ENCODE measurements around the gene LAMTOR5. TPM values are rescaled to one million over a fixed set of nuclear protein-coding genes. Genes with fewer than 3 reads are reported as not detected.
"Not testable (repeated sequence)": the region's sequence is repeated elsewhere in the genome, so short reads cannot be mapped to it uniquely, and the experiment has no call there.

The LAMTOR5 gene
- total RNA-seq, 2 experiments from 2014 or later: 127 to 128 TPM

DNA sequence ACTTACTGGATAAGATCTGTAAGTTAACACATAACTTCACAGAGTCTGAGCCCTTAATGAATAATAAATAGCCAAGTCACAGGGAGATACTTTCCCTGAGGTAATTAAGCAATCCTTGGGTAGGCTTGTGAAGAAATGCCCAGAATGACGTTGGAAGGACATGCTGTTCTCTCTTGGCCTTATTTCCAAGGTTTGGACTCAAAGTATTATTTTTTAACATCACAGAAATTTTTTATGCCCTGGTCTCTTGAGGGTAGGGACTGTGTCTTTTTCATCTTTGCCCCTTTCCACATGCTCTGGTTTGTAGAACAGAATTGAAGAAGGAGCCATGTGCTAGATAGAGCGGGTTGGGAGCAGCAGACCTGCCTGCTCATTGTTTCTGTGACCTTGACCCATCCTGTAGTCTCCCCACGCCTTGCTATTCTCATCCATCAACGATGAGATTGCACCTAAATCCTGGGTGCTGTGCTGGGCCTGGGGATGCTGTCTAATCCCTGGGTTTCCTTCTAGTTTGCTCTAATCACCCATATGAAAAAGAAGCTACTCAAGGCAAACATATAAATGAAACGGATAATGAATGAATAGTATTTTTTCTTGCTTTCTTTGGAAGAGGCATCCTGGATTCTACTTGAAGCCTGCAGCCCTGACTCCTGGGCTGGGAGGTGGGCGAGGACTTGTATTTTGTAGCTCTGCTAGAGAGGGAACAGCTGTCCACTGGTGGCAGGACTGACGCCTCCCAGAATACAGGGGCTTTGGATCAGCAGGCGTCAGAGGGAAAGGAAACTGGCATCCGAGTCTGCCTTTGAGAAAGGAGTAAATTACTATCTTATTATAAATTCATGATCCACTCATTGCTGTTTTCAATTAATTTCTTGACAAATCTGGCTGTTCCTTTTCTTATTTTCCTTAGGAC, 17.5 kb upstream of the LAMTOR5 start:
- CTCF ChIA-PET: interaction anchor here (1.0 to 1.4 kb wide), 2 partner anchors 35 to 218 kb away, joined by 3 to 4 read pairs; no protein-coding TSS in a partner anchor
- Mint-ChIP-seq H3K4me1 (peaks cover 31% of the 10 kb centered on the region), H3K36me3 (ENCODE audit: low read depth) (no peaks in the 10 kb centered on the region), H3K9me3 (no peaks in the 10 kb centered on the region), H3K27ac (no peak overlapping the region), H3K4me3 (no peak overlapping the region), H3K27me3 (peaks cover 11% of the 10 kb centered on the region)
- POLR2A ChIA-PET: no interaction called here
- no peak for DNase-seq

DNA sequence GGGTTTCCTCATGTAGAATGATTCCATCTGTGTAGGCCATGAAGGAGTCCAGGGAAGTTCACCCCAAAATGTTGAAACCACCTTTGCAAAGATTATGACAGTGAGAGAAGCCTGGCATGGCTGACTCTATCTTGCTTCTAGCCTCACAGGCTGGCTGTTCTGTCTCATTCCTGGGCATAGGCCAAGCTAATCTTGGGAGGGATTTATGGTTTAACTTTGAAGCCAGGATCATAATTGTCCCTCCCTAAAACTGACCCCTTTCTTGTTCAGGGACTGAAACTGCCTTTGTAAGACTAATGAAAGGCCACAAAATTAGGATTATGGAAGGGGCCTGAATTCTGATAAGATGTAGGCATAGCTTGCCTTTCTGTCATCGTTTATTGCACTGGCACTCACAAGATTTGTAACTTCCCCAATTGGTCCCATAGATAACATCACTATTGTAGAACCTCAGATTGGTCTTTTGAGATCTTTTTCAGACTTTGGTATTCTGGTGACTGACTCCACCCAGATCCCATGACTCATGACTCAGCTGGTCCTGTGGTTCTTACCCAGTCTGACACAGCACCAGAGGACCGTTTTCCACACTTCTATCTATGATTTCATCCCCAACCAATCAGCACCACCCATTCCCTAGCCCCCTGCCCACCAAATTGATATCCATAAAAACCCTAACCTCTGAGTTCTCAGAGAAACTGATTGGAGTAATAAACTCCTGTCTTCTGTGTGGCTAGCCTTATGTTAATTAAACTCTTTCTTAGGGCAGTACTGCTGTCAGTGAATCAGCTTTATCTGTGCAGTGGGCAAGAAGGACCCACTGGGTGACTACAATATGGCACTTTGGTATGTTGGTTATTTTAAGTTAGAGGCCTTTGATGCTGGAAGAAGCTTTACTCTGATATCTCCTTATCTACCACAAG, 13.6 kb upstream of the LAMTOR5 start:
- Mint-ChIP-seq H3K36me3 (ENCODE audit: low read depth) (no peaks in the 10 kb centered on the region), H3K4me3 (no peak overlapping the region), H3K9me3 (no peaks in the 10 kb centered on the region), H3K27ac (no peak overlapping the region), H3K27me3 (peaks cover 11% of the 10 kb centered on the region), H3K4me1 (peaks cover 28% of the 10 kb centered on the region)
- DNase-seq: peak; percentile 46
- POLR2A ChIA-PET: interaction anchor here (1.0 to 1.4 kb wide), 4 partner anchors 10 to 366 kb away, joined by 3 to 5 read pairs (median 4); partner anchors contain the start of genes LAMTOR5 and RBM15
- CTCF ChIA-PET: interaction anchor here (1.0 to 4.1 kb wide), 6 partner anchors 9 to 214 kb away, joined by 3 to 26 read pairs (median 10); no protein-coding TSS in a partner anchor

DNA sequence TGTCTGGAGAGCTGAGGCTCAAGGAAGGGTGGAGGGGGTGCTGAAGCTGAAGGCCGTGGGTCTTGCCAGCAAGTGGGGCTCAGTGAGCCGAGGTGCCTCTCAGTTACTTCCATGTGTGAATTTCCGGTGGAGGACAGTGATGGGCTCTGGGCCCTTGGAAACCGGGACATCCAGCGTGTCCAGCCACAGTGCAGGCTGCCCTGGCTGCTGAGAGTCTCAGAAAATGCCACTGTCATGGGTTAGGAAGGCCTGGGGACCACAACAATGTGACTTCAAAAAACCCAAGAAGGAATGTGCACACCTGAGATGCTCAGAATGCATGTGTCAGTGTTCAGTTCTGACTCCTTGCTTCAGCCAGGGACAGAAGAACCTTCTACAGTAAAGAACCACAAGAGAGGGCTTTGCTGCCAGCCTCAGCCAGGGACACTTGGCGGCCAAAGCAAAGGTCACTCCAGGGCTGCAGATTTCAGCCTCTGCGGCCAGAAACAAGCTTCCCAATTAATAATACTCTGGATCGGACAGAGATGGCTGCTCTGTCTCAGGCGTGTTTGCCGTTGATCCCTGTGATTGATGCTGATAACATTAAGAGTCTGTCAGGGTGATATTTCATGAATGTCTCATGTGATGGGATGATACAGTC, 12.6 kb upstream of the LAMTOR5 start:
- Mint-ChIP-seq H3K9me3 (no peaks in the 10 kb centered on the region), H3K27ac (no peak overlapping the region), H3K4me1 (peaks cover 26% of the 10 kb centered on the region), H3K27me3 (peaks cover 8% of the 10 kb centered on the region), H3K4me3 (no peak overlapping the region), H3K36me3 (ENCODE audit: low read depth) (no peaks in the 10 kb centered on the region)
- no peak for DNase-seq
- CTCF ChIA-PET: interaction anchor here (1.2 to 4.1 kb wide), 4 partner anchors 8 to 82 kb away, joined by 3 to 26 read pairs (median 10); no protein-coding TSS in a partner anchor
- POLR2A ChIA-PET: interaction anchor here (1.3 to 1.4 kb wide), 2 partner anchors 12 to 81 kb away, joined by 5 read pairs; partner anchors contain the start of genes LAMTOR5 and RBM15

DNA sequence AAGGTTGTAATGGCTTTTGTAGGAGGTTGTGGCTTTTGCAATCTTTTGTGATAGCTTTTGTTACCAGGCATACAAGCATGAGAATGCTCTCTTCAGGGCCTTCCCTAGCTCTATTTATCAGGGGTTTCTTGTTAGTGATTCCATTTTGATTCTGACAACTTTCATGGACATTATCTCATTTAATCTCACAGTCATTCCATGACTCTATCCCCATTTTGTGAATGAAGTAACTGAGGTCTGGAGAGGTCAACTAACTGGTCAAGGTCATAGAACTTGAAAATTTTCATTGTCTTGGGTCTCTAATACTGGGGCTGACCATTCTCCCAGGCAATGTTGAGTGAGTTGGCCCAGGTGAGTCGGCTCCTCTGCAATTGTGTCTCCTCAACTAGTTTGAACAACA, 11.2 kb upstream of the LAMTOR5 start:
- CTCF ChIA-PET: interaction anchor here (11.2 kb wide), 1 partner anchor 42 kb away, joined by 188 read pairs; no protein-coding TSS in a partner anchor
- Mint-ChIP-seq H3K27me3 (peaks cover 3% of the 10 kb centered on the region), H3K4me3 (no peak overlapping the region), H3K27ac (no peak overlapping the region), H3K4me1 (peaks cover 22% of the 10 kb centered on the region), H3K36me3 (ENCODE audit: low read depth) (no peaks in the 10 kb centered on the region), H3K9me3 (no peaks in the 10 kb centered on the region)
- POLR2A ChIA-PET: no interaction called here
- no peak for DNase-seq

DNA sequence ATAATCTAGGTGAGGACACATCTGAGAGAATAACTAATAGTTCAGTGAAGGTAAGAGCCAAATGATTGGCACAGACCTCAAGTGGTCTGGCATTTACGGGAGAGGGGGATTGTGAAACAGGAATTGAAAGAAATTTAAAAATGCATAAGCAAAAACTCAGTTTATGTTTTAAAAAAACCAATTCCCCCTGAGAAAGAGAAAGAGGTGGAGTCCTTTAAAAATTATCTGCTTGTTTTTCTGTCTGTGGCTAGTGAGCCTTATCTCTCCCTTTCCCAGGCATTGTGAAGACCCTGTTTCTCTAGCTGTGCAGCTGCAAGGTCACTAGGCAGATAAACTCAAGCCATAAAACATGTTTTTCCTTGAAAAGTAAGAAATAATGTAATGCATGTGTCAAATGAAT, 5.6 kb upstream of the LAMTOR5 start:
- ChIA-PET POLR2A (interaction anchor here (1.0 to 7.9 kb wide), 2 partner anchors 74 to 210 kb away, joined by 3 to 94 read pairs; partner anchors contain the start of gene RBM15), CTCF (interaction anchor here (0.6 to 11.2 kb wide), 18 partner anchors 9 to 210 kb away, joined by 3 to 188 read pairs (median 6); partner anchors contain the start of gene KCNC4)
- H3K4me1 Mint-ChIP-seq; DNase-seq; H3K9me3 Mint-ChIP-seq; H3K4me3 Mint-ChIP-seq; H3K27me3 Mint-ChIP-seq; H3K36me3 Mint-ChIP-seq (ENCODE audit: low read depth); H3K27ac Mint-ChIP-seq: not testable (repeated sequence)

DNA sequence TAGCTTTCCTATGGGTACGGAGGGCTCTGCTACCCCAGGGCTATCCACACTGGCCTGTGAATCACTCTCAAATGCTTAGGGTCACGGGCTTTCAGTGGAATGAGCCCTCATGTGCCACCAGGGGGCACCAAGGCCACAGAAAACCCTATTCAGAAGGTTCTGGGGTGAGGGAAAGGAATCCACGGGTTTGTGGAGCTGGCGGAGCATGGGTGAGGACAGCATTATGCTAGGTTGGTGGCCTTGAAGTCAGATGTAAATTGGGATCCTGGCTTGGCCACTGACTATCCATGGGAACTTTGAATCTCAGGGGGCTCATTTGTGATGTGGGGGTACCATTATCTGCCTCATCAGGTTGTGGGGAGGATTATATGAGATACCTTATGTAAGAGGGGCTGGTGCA, 5.1 kb upstream of the LAMTOR5 start:
- peak; percentile 71 for DNase-seq
- no peak overlapping the region for H3K27ac Mint-ChIP-seq
- no peaks in the 10 kb centered on the region for H3K9me3 Mint-ChIP-seq
- POLR2A ChIA-PET: interaction anchor here (1.0 to 7.9 kb wide), 2 partner anchors 74 to 209 kb away, joined by 3 to 94 read pairs; partner anchors contain the start of gene RBM15
- H3K4me1 Mint-ChIP-seq: peaks cover 13% of the 10 kb centered on the region
- H3K27me3 Mint-ChIP-seq: no peaks in the 10 kb centered on the region
- no peak overlapping the region for H3K4me3 Mint-ChIP-seq
- CTCF ChIA-PET: interaction anchor here (0.6 to 11.2 kb wide), 24 partner anchors 9 to 210 kb away, joined by 3 to 188 read pairs (median 4); partner anchors contain the start of gene KCNC4
- H3K36me3 Mint-ChIP-seq (ENCODE audit: low read depth): peaks cover under 1% of the 10 kb centered on the region

DNA sequence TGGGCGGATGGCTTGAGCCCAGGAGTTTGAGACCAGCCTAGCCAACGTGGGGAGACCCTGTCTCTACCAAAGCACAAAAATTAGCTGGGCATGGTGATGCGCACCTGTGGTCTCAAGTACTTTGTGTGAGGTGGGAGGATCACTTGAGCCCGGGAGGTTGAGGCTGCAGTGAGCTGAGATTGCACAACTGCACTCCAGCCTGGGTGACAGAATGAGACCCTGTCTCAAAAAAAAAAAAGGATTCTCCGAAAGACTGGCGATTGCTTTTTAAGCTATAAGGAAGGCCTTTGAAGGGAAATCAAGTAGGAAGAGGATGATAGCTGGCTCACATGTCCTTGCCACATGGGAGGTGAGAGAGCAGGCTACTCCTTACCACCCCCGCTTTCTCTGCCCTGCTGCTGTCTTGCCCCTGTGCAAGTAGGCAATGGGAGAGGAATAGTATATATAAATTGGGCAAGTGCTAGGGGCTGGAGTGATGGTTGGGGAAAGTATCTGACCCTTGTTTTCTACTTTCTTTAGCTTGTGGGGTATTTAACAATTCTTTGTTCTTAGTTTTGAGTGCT, 3.8 kb upstream of the LAMTOR5 start:
- Mint-ChIP-seq H3K4me3 (no peak overlapping the region), H3K27me3 (no peaks in the 10 kb centered on the region), H3K4me1 (peaks cover 21% of the 10 kb centered on the region), H3K27ac (no peak overlapping the region), H3K36me3 (ENCODE audit: low read depth) (peaks cover 7% of the 10 kb centered on the region), H3K9me3 (no peaks in the 10 kb centered on the region)
- no peak for DNase-seq
- CTCF ChIA-PET: interaction anchor here (0.6 to 11.2 kb wide), 20 partner anchors 8 to 370 kb away, joined by 3 to 188 read pairs (median 6); no protein-coding TSS in a partner anchor
- POLR2A ChIA-PET: interaction anchor here (7.9 kb wide), 1 partner anchor 73 kb away, joined by 94 read pairs; the partner anchor contains the start of gene RBM15

DNA sequence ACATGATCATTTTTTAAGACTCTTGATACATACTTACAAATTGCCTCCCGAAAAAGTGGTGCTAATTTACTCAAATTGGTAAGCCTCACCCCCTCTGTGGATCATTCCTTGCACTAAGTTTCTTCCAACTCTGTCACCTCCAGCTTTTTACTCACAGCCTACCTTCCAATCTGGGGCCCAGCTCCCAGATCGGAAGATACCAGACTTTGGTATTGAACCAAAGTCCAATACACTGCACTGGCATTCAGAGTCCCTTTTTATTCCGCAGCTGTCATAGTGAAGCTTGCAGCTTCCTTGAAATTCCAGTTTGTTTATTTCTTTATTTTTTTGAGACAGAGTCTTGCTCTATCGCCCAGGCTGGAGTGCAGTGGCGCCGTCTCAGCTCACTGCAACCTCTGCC, 1.8 kb upstream of the LAMTOR5 start:
- peak overlapping the region; percentile 95 for H3K4me3 Mint-ChIP-seq
- no peaks in the 10 kb centered on the region for H3K9me3 Mint-ChIP-seq
- ChIA-PET CTCF (interaction anchor here (0.6 to 11.2 kb wide), 12 partner anchors 13 to 350 kb away, joined by 3 to 188 read pairs (median 4); partner anchors contain the start of genes KCNC4 and RBM15), POLR2A (interaction anchor here (1.0 to 7.9 kb wide), 3 partner anchors 10 to 206 kb away, joined by 3 to 94 read pairs (median 4); partner anchors contain the start of gene RBM15)
- peaks cover 25% of the 10 kb centered on the region for H3K4me1 Mint-ChIP-seq
- H3K27me3 Mint-ChIP-seq: no peaks in the 10 kb centered on the region
- no peak overlapping the region for H3K27ac Mint-ChIP-seq
- no peak for DNase-seq
- H3K36me3 Mint-ChIP-seq (ENCODE audit: low read depth): peaks cover 12% of the 10 kb centered on the region

DNA sequence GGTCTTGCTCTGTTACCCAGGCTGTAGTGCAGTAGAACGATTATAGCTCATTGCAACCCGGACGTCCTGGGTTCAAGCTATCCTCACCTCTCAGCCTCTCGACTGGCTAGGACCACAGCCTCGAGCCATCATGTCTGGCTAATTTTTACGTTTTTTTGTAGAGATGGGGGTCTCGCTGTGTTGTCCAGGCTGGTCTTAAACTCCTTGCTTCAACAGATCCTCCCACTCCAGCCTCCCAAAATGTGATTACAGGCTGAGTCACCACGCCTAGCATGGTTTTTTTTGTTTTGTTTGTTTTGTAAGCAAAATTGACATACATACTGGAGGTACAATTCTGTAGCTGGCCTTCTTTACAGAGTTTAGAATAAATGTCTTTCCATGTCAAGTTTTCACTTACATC, 994 bp upstream of the LAMTOR5 start:
- H3K4me3 Mint-ChIP-seq: peak overlapping the region; percentile 95
- CTCF ChIA-PET: interaction anchor here (0.6 to 11.2 kb wide), 14 partner anchors 9 to 212 kb away, joined by 3 to 188 read pairs (median 4); partner anchors contain the start of genes KCNC4 and RBM15
- H3K27ac Mint-ChIP-seq: no peak overlapping the region
- peaks cover 27% of the 10 kb centered on the region for H3K4me1 Mint-ChIP-seq
- POLR2A ChIA-PET: interaction anchor here (0.7 to 7.9 kb wide), 11 partner anchors 10 to 211 kb away, joined by 3 to 94 read pairs (median 4); partner anchors contain the start of gene RBM15
- H3K27me3 Mint-ChIP-seq: no peaks in the 10 kb centered on the region
- no peaks in the 10 kb centered on the region for H3K9me3 Mint-ChIP-seq
- peaks cover 19% of the 10 kb centered on the region for H3K36me3 Mint-ChIP-seq (ENCODE audit: low read depth)
- DNase-seq: no peak

DNA sequence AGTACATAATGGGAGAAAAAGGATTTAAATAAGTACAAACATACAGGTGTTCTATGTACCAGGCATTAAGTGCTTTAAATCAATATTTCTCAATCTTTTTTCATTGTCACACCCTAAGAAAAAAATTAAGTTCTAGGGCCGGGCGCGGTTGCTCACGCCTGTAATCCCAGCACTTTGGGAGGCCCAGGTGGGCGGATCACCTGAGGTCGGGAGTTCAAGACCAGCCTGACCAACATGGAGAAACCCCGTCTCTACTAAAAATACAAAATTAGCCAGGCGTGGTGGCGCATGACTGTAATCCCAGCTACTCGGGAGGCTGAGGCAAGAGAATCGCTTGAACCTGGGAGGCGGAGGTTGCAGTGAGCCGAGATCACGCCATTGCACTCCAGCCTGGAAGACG, 1.1 kb downstream of the LAMTOR5 start:
- H3K4me1 Mint-ChIP-seq: peaks cover 27% of the 10 kb centered on the region
- H3K36me3 Mint-ChIP-seq (ENCODE audit: low read depth): peaks cover 26% of the 10 kb centered on the region
- POLR2A ChIA-PET: interaction anchor here (0.8 to 7.9 kb wide), 8 partner anchors 7 to 213 kb away, joined by 3 to 94 read pairs (median 3); partner anchors contain the start of gene RBM15
- not testable (repeated sequence) for DNase-seq, H3K9me3 Mint-ChIP-seq, H3K27me3 Mint-ChIP-seq
- peak overlapping the region; percentile 95 for H3K4me3 Mint-ChIP-seq
- CTCF ChIA-PET: interaction anchor here (0.8 to 5.1 kb wide), 3 partner anchors 54 to 199 kb away, joined by 3 to 23 read pairs (median 11); partner anchors contain the start of gene RBM15
- H3K27ac Mint-ChIP-seq: peak overlapping the region; percentile 96

DNA sequence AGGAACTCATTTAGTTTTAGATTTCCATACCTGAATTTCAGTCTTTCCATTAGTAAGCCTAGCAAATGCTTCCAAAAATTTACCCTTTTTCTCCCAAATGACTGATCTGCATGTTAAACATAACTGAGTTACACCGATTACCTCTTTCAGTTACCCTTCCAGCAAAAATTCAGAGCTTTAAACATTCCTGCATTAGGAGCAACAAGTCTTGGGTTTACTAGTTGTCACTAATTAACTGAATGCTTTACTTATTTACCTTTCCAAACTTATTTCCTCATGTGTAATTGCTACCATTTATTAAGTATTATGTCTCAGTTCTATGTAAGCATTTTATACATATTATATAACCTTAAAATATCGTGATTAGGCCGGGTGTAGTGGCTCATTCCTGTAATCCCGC, 3.1 kb downstream of the LAMTOR5 start:
- ChIA-PET CTCF (interaction anchor here (1.5 to 2.9 kb wide), 2 partner anchors 197 to 208 kb away, joined by 3 to 11 read pairs; no protein-coding TSS in a partner anchor), POLR2A (interaction anchor here (1.0 to 3.4 kb wide), 2 partner anchors 65 to 208 kb away, joined by 3 to 13 read pairs; partner anchors contain the start of gene RBM15)
- Mint-ChIP-seq H3K4me1 (peaks cover 27% of the 10 kb centered on the region), H3K36me3 (ENCODE audit: low read depth) (peaks cover 37% of the 10 kb centered on the region), H3K27ac (no peak overlapping the region), H3K4me3 (no peak overlapping the region), H3K9me3 (no peaks in the 10 kb centered on the region), H3K27me3 (no peaks in the 10 kb centered on the region)
- DNase-seq: no peak

All from activated CD4-positive, alpha-beta memory T cell treated with anti-CD3 and anti-CD28 coated beads, Interleukin-2, amount 10 ng/mL, durations not matched to agents 7 days and 5 days (primary cell).